Mucosa of rectum (tissue), 2 donors: ENCODE results near the gene TRIAP1.

Experiments
- H3K27ac ChIP-seq, 2 donors: one replicate each; pipeline ENCODE4 v1.7.0; 2013; ENCODE audit warnings: inconsistent platforms in 2 of 2, low read depth in 2 of 2, low read length in 2 of 2
- H3K27me3 ChIP-seq, 2 donors: one replicate each; pipeline ENCODE4 v1.7.0; 2013; ENCODE audit warnings: low read length in 2 of 2; ENCODE audit not compliant: control insufficient read depth in 2 of 2, insufficient read depth in 2 of 2
- H3K36me3 ChIP-seq, 2 donors: one replicate each; pipeline ENCODE4 v1.7.0; 2013; ENCODE audit warnings: low read length in 2 of 2; ENCODE audit not compliant: control insufficient read depth in 2 of 2, insufficient read depth in 2 of 2
- H3K4me1 ChIP-seq, 2 donors: one replicate each; pipeline ENCODE4 v1.7.0; 2013; ENCODE audit warnings: low read length in 2 of 2, mild to moderate bottlenecking in 1 of 2; ENCODE audit not compliant: control insufficient read depth in 2 of 2, insufficient read depth in 2 of 2
- H3K4me3 ChIP-seq, 2 donors: one replicate each; pipeline ENCODE4 v1.7.0; 2013; ENCODE audit warnings: low read length in 2 of 2
- H3K9ac ChIP-seq, 2 donors: one replicate each; pipeline ENCODE4 v1.7.0; 2013; ENCODE audit warnings: low read length in 2 of 2, low read depth in 1 of 2, mild to moderate bottlenecking in 1 of 2
- H3K9me3 ChIP-seq, 2 donors: one replicate each; pipeline ENCODE4 v1.7.0; 2013; ENCODE audit warnings: low read length in 2 of 2; ENCODE audit not compliant: control insufficient read depth in 2 of 2
- donor health status: healthy.
- donor health status: Normal muscosa, but diverticular disease.

The TRIAP1 gene

GRCh38 chr12:120432772-120433525, 13.2 kb downstream of the TRIAP1 start:
- H3K9me3 ChIP-seq, result no peaks in the 10 kb centered on the region
- H3K27me3 ChIP-seq, result no peaks in the 10 kb centered on the region
- H3K36me3 ChIP-seq, result no peaks in the 10 kb centered on the region
- H3K4me1 ChIP-seq, result peaks cover 5 to 9% of the 10 kb centered on the region in 2 donors
- no peak overlapping the region for H3K4me3 ChIP-seq
- no peak overlapping the region for H3K27ac ChIP-seq
- no peak overlapping the region for H3K9ac ChIP-seq

GRCh38 chr12:120429368-120429767, 16.8 kb downstream of the TRIAP1 start:
- Histone ChIP-seq H3K27ac (peak overlapping the region; percentile 9 to 40), H3K36me3 (no peaks in the 10 kb centered on the region), H3K9ac (no peak overlapping the region), H3K4me3 (peak overlapping the region in 1 of 2 donors; percentile 42), H3K27me3 (no peaks in the 10 kb centered on the region), H3K4me1 (peaks cover 5 to 9% of the 10 kb centered on the region in 2 donors), H3K9me3 (no peaks in the 10 kb centered on the region)

DNA sequence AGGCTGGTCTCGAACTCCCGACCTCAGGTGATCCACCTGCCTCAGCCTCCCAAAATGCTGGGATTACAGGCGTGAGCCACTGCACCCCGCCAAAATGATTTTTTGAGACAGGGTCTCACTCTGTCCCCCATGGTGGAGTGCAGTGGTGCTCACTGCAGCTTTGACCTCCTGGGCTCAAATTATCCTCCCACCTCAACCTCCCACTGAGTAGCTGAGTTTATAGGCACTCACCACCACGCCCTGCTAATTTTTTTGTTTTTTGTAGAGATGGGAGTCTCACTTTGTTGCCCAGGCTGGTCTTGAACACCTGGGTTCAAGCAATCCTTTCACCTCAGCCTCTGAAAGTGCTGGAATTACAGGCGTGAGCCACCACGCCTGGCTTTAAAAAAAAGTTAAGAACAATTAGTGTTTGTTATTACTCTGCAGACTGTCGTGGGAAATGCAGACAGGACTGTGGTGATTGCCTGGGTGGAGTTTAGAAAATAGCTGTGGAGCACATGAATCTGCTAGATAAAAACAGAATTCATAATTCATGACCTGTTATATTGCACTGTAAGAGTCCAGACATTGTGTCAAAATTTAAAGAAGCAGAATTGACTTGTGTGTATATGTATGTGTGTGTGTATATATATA, 17.5 kb downstream of the TRIAP1 start:
- Histone ChIP-seq H3K27ac (peak overlapping the region; percentile 56 to 58), H3K9me3 (no peaks in the 10 kb centered on the region), H3K4me1 (peaks cover 5 to 9% of the 10 kb centered on the region in 2 donors), H3K36me3 (no peaks in the 10 kb centered on the region), H3K9ac (no peak overlapping the region), H3K27me3 (no peaks in the 10 kb centered on the region), H3K4me3 (no peak overlapping the region)

GRCh38 chr12:120425797-120426196, 20.4 kb downstream of the TRIAP1 start:
- Histone ChIP-seq H3K27me3 (no peaks in the 10 kb centered on the region), H3K4me1 (peaks cover 5 to 9% of the 10 kb centered on the region in 2 donors), H3K36me3 (no peaks in the 10 kb centered on the region), H3K9ac (no peak overlapping the region), H3K27ac (no peak overlapping the region), H3K9me3 (no peaks in the 10 kb centered on the region), H3K4me3 (no peak overlapping the region)

- Histone ChIP-seq H3K36me3 (no peaks in the 10 kb centered on the region), H3K27me3 (no peaks in the 10 kb centered on the region), H3K9me3 (no peaks in the 10 kb centered on the region), H3K27ac (no peak overlapping the region), H3K4me1 (no peaks in the 10 kb centered on the region), H3K9ac (no peak overlapping the region), H3K4me3 (no peak overlapping the region)
Observed at GRCh38 chr12:120422892-120423456, 23.2 kb downstream of the TRIAP1 start.

- no peak overlapping the region for H3K27ac ChIP-seq
- H3K9ac ChIP-seq, result no peak overlapping the region
- no peaks in the 10 kb centered on the region for H3K9me3 ChIP-seq
- no peaks in the 10 kb centered on the region for H3K27me3 ChIP-seq
- H3K36me3 ChIP-seq, result no peaks in the 10 kb centered on the region
- no peaks in the 10 kb centered on the region for H3K4me1 ChIP-seq
- H3K4me3 ChIP-seq, result no peak overlapping the region
Observed at GRCh38 chr12:120421701-120422100, 24.5 kb downstream of the TRIAP1 start.

GRCh38 chr12:120417917-120418580, 28.1 kb downstream of the TRIAP1 start:
- Histone ChIP-seq H3K27me3 (no peaks in the 10 kb centered on the region), H3K36me3 (no peaks in the 10 kb centered on the region), H3K4me1 (peaks cover 0 to 3% of the 10 kb centered on the region in 2 donors), H3K27ac (no peak overlapping the region), H3K4me3 (no peak overlapping the region), H3K9me3 (no peaks in the 10 kb centered on the region), H3K9ac (no peak overlapping the region)

DNA sequence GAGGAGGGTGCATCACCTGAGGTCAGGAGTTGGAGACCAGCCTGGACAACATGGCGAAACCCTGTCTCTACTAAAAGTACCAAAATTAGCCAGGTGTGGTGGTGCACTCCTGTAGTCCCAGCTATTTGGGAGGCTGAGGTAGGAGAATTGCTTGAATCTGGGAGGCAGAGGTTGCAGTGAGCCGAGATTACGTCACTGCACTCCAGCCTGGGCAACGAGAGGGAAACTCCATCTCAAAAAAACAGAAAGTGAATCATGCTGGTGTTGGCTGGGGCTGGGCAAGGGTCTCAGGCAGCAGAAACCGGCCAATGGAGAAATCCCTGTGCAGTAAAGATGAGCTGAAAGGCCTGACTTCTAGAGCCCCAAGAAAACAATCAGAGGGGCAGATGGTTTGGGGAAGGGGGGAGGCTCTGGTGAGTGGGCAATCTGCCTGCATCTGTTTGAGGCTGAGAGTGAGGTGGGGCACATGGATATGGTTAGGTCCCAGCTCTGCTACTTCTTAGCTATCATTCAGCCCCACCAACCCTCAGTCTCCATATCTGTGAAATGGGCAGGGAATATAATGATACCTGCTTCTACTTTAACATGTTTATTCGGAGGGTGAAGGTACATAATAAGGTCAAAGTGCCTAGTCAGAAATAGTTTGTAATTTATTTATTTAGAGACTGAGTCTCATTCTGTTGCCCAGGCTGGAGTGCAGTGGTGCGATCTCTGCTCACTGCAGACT, 29.5 kb downstream of the TRIAP1 start:
- Histone ChIP-seq H3K9me3 (no peaks in the 10 kb centered on the region), H3K4me3 (no peak overlapping the region), H3K4me1 (peaks cover 0 to 3% of the 10 kb centered on the region in 2 donors), H3K9ac (no peak overlapping the region), H3K36me3 (no peaks in the 10 kb centered on the region), H3K27ac (no peak overlapping the region), H3K27me3 (no peaks in the 10 kb centered on the region)

DNA sequence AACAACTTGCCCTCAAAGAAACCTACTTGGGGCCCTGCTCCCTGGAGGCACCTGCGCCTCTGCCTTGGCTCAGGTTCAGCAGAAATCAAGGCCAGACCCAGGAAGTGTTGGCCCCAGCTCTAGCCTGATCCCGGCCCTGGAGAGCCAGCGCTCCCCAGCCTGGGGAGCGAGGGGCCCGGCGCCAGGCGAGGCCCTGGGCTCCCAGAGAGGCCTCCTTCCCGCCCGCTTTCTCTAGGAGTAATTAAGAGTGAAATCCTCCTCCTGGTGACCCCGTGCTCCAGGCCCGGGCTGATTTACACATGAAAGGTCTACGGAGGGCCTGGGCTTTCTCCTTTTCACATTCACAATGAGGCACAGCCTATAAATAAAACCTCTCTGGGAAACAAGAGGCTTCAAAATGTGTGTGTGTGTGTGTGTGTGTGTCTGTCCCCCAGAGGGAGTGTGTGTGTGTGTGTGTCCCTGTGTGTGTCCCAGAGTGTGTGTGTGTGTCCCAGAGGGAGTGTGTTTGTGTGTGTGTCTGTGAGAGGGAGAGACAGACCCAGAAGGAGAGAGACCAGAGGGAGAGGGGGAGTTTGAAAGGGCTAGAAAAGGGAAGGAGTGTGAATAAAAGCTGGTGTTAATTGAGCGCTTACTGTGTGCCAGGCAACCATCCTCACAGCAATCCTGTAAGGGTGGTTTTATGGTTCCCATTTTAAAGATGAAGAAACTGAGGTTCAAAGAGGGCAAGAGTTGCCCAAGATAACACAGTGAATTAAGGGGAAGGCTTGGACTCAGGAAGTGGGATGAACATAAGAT, 32.1 kb downstream of the TRIAP1 start:
- Histone ChIP-seq H3K9ac (peak overlapping the region in 1 of 2 donors; percentile 26), H3K27me3 (no peaks in the 10 kb centered on the region), H3K36me3 (no peaks in the 10 kb centered on the region), H3K9me3 (no peaks in the 10 kb centered on the region), H3K4me3 (no peak overlapping the region), H3K4me1 (peaks cover 0 to 3% of the 10 kb centered on the region in 2 donors), H3K27ac (peak overlapping the region in 1 of 2 donors; percentile 38)
